HG02759 (cell line): ENCODE data around the gene TFB1M.

Experiments used
- ATAC-seq: cut with Tn5 transposase; IDR thresholded peaks from one replicate; pipeline ENCODE4 v1.9.1; 2021; ENCODE audit warnings: mild to moderate bottlenecking, moderate library complexity; ENCODE audit not compliant: unreplicated experiment

TFB1M gene

GRCh38 chr6:155265843-155266535 lies 48.3 kb downstream of the TFB1M start:
- no peak for ATAC-seq

GRCh38 chr6:155264693-155265320 lies 49.5 kb downstream of the TFB1M start:
- no peak for ATAC-seq

GRCh38 chr6:155263373-155264063 lies 50.8 kb downstream of the TFB1M start, which contains the start of gene CLDN20:
CLDN20 (plus strand) TSS chr6:155264013; CDS start chr6:155275720, 11,707 bp downstream.
- no peak for ATAC-seq

DNA sequence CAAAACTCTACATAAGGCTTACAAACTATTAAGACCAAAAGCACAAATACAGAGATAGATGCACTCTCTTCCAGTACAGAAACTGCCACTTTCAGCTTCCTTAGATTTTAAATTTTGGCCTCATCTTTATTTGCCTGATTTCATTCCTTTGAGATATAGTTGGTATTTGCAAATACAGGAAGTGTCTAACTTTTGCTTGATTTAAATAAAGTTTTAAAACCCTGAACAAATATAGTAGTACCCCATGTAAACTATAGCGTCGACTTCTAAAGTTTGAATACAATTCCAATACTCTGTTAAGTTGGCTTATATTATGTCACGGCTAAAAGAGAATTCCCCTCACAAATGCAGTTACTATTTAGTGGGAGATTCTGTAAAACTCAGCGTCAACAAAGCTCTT lies 51.6 kb downstream of the TFB1M start:
- ATAC-seq: no peak

- ATAC-seq: no peak
These were observed 53.0 kb downstream of the TFB1M start for GRCh38 chr6:155261111-155261900.

DNA sequence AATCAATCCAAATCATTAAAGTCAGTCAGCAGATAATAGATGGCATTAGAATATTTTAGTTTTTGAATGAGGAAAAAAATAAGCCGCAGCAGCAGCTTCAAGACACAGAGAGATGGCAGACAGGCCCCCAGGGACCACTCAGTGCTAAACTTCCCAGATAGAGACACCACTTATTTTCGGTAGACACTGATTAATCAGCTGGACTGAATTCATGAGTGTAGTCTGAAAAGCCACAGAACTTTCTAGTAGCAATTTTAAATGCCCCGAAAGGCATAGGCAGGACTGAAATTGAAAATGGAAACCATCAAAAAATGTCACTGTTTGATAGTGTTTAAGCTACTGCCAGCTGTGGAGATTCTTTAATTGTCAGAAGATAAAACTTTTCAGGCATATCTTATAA lies 53.6 kb downstream of the TFB1M start:
- ATAC-seq: peak; percentile 55

GRCh38 chr6:155259897-155260296 lies 54.4 kb downstream of the TFB1M start:
- no peak for ATAC-seq

DNA sequence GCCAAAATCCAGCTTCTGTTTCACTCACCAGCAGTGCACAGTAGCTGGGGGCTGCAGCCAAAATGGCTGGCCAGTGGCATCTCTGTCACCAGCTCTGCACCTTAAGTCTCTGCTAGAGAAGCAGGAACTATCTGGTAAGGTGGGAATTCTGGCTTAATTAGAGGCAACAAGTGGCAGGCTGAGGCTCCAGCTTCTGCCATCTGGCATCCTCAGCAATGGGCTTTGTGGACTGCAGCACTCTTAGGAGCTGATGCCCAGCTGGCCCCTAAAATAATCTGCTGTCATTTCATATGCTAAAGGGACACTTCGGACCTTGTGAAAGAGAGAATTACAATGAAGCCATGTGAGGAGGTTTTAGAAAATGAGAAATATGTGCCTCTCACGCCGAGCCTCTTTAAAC lies 55.1 kb downstream of the TFB1M start:
- no peak for ATAC-seq

GRCh38 chr6:155257796-155258195 lies 56.5 kb downstream of the TFB1M start:
- ATAC-seq: no peak

- no peak for ATAC-seq
These were observed 58.0 kb downstream of the TFB1M start for GRCh38 chr6:155256122-155256795.

- ATAC-seq: no peak
These were observed 60.1 kb downstream of the TFB1M start for GRCh38 chr6:155254139-155254538.

DNA sequence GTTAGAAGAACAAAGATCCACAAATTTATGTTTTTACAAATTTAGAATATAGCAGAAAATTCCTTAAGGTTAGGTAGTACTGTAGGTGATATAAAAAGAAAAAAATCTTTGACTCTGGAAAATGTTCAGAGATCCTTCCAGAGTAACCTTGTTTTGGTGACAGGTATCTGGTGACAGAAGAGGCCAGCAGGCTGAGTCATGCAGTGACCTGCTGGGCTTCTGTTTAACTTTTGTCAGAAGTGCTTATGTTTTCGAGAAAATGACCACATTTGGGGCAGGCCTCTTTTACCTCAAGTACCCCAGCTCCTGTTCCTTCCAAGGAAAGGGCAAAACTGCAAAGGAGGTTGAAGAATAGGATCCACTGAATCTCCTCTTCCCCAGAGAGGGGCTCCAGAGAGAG lies 60.9 kb downstream of the TFB1M start:
- ATAC-seq: no peak

DNA sequence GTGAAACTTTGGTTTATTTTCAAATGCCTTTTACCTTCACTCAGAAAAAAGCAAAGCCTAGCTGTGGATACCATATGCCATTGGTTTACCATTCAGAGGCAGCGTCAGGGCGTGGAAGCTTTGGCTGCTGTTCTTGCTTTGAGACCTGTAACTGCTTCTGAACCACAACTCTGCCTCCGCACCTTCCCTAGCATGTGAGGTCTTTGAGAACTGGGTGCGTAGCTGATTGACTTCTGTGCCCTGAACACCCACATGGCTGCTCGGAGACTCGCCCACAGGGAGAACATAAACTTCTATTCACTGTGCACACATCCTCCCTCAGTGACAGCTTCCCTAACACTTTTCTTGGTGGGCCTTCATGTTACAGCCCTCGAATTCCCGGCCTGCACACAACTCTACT lies 61.7 kb downstream of the TFB1M start:
- ATAC-seq: no peak

- no peak for ATAC-seq
These were observed 63.4 kb downstream of the TFB1M start for GRCh38 chr6:155250701-155251381.

GRCh38 chr6:155248008-155249001 lies 66.0 kb downstream of the TFB1M start:
- no peak for ATAC-seq

GRCh38 chr6:155247618-155248007 lies 66.7 kb downstream of the TFB1M start:
- no peak for ATAC-seq

GRCh38 chr6:155246825-155247224 lies 67.5 kb downstream of the TFB1M start:
- ATAC-seq: no peak

DNA sequence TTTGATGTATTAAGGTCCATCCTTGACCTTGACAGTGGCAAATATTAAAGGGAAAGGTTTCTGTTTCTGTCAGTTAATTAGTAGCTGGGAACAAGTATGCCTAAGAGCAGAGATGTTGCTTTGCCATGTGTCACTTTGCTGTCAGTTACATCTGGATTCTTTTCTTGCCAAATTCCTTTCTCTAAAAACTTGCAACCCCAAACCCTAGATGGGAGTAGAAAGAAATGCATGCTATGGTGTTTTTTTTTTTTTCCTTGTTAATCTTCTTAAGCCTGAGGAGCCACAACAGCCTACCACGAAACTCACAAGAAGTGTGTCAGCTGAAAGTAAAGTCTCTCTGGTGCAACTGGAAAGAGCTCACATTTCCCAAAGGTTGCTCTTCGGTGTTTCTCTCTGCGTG lies 68.5 kb downstream of the TFB1M start:
- no peak for ATAC-seq

GRCh38 chr6:155245193-155245592 lies 69.1 kb downstream of the TFB1M start:
- ATAC-seq: no peak
